MM.1S (cell line): ENCODE data around the gene MAD1L1.

Experiments
- CTCF ChIP-seq: fragments of 300-600 bp; sonication (generic); IDR thresholded peaks from 2 replicates; pipeline ENCODE4 v1.5.1; 2016; ENCODE audit warnings: antibody characterized with exemption, low read length, mixed read lengths
- EZH2 ChIP-seq: fragments of 300-600 bp; sonication (generic); optimal IDR thresholded peaks from 2 replicates; pipeline ENCODE3; 2017; ENCODE audit warnings: low read depth, mild to moderate bottlenecking, antibody characterized with exemption, low read length, mixed read lengths
- EZH2phosphoT487 ChIP-seq: fragments of 300-600 bp; sonication (generic); IDR thresholded peaks from 2 replicates; pipeline ENCODE4 v1.6.1; 2018; ENCODE audit warnings: antibody characterized with exemption, low read length

GRCh38 chr7:1964211-1964912 lies 268.4 kb downstream of the MAD1L1 start:
- TF ChIP-seq CTCF (no peak), EZH2phosphoT487 (no peak), EZH2 (no peak)
